Stimulated activated CD8-positive, alpha-beta memory T cell treated with anti-CD3 and anti-CD28 coated beads, Interleukin-4, amount 100 ng/mL, for 4 hours (primary cell): Measurements from ENCODE around the gene FAM228B.
A peak's percentile ranks its signal among the peaks of the same experiment; 100 is the strongest.
"Not testable (repeated sequence)": the region's sequence is repeated elsewhere in the genome, so short reads cannot be mapped to it uniquely, and the experiment has no call there.

Source experiments
- DNase-seq, 2 donors: peaks; one replicate each; pipeline ENCODE4 v3.0.0-alpha.2; 2020; ENCODE audit warnings: low read depth in 2 of 2, low spot score in 1 of 2

The FAM228B gene

GRCh38 chr2:24158131-24158530 is 34.9 kb downstream of the FAM228B start:
- no peak for DNase-seq

GRCh38 chr2:24159708-24160107 is 36.4 kb downstream of the FAM228B start:
- DNase-seq, result no peak

- no peak for DNase-seq
These were observed 37.5 kb downstream of the FAM228B start for GRCh38 chr2:24160761-24161160.

- no peak for DNase-seq
These were observed 39.2 kb downstream of the FAM228B start for GRCh38 chr2:24162494-24162893.

GRCh38 chr2:24163186-24163585 is 39.9 kb downstream of the FAM228B start:
- no peak for DNase-seq

- DNase-seq, result no peak
These were observed 40.3 kb downstream of the FAM228B start for GRCh38 chr2:24163601-24164000.

GRCh38 chr2:24164416-24164973 is 41.2 kb downstream of the FAM228B start:
- DNase-seq, result peak; percentile 4 to 12

GRCh38 chr2:24169023-24169422 is 45.8 kb downstream of the FAM228B start:
- DNase-seq, result no peak

GRCh38 chr2:24174851-24175277 is 51.6 kb downstream of the FAM228B start, which contains the start of gene FAM228A:
TSS of gene FAM228A (plus strand) at chr2:24175053. CDS start at chr2:24175481, 428 bp downstream.
- DNase-seq, result no peak

- DNase-seq, result no peak
These were observed 52.4 kb downstream of the FAM228B start for GRCh38 chr2:24175631-24176187.

- DNase-seq, result no peak
These were observed 53.1 kb downstream of the FAM228B start for GRCh38 chr2:24176326-24176725.

- DNase-seq, result no peak
These were observed 56.4 kb downstream of the FAM228B start for GRCh38 chr2:24179683-24180082.

- DNase-seq, result no peak
These were observed 58.6 kb downstream of the FAM228B start for GRCh38 chr2:24181849-24182248.

- no peak for DNase-seq
These were observed 59.2 kb downstream of the FAM228B start for GRCh38 chr2:24182507-24182906.

GRCh38 chr2:24183366-24184069 is 60.2 kb downstream of the FAM228B start:
- no peak for DNase-seq

GRCh38 chr2:24189551-24189950 is 66.3 kb downstream of the FAM228B start:
- no peak for DNase-seq

- no peak for DNase-seq
These were observed 67.2 kb downstream of the FAM228B start for GRCh38 chr2:24190503-24190902.

- no peak for DNase-seq
These were observed 67.9 kb downstream of the FAM228B start for GRCh38 chr2:24191156-24191555.

- DNase-seq, result no peak
These were observed 68.6 kb downstream of the FAM228B start for GRCh38 chr2:24191848-24192247.

- DNase-seq, result not testable (repeated sequence)
These were observed 73.9 kb downstream of the FAM228B start for GRCh38 chr2:24197213-24197612.

- DNase-seq, result no peak
These were observed 76.8 kb downstream of the FAM228B start for GRCh38 chr2:24199968-24200590.

GRCh38 chr2:24200799-24201198 is 77.5 kb downstream of the FAM228B start:
- no peak for DNase-seq
